ENCODE data around the gene KEAP1. TPM values are rescaled to one million over a fixed set of nuclear protein-coding genes. Genes with fewer than 3 reads are reported as not detected.

The KEAP1 gene
- total and polyA plus RNA-seq, 2 of the 8 experiments (the other 6 are each of a cell fraction or from before 2014, with no cell fraction given) = 80.6 to 106 TPM

DNA sequence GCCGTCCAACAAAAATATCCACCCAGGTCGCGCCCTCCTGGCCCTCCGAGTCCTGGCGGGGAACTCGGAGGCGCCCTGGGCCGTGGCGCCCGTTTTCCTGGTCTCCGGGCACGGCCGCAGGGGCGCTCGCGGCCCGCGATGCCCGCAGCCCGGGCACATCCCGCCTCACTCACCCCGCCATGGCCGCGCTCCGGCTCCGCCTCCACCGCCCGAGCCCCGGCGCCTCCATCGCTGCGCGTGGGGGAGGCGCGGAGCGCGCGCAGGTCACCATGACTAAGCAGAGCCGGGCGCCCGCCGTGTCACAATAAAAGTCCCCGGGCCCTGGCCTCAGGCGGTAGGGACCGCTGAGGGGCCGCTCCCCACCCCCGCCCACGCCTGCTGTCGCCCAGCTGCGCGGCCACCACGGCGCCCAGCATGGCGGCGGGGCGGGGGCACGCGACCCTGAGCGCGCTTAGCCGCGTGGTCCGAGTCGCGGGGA is 593 bp downstream of the KEAP1 start:
- Histone ChIP-seq H3K4me1 (replicated peaks in 1 of 4; ENCODE audit: control insufficient read depth in 3 of 4, insufficient read depth in 4 of 4, low read length in 3 of 4) (peaks cover 3 to 24% (median 13%) of the 10 kb centered on the region in 4 experiments), H2AK5ac (ENCODE audit: low read depth, low read length) (peak overlapping the region; percentile 56; the same call in 1 of the 2 replicates), H3K56ac (replicated peaks; ENCODE audit: insufficient read length, low read depth, low read length) (peak overlapping the region; percentile 95), H3K23ac (ENCODE audit: insufficient read length) (no peak overlapping the region), H3K4ac (replicated peaks; ENCODE audit: insufficient read length, low read depth, low read length) (peak overlapping the region; percentile 94), H3K79me2 (ENCODE audit: control insufficient read depth in 1 of 2, insufficient read depth in 2 of 2, low read length in 2 of 2) (peaks cover 0 to 34% of the 10 kb centered on the region in 2 experiments; a peak in 2 of 4 replicates), H3K9ac (replicated peaks in 1 of 4; ENCODE audit: extremely low read depth in 1 of 4, low read depth in 3 of 4, low read length in 3 of 4) (peak overlapping the region; percentile 81 to 91 (median 87)), H4K20me1 (replicated peaks in 1 of 2; ENCODE audit: control insufficient read depth in 1 of 2, insufficient read depth in 2 of 2, low read length in 2 of 2) (peaks cover 0 to 8% of the 10 kb centered on the region in 2 experiments), H2BK20ac (ENCODE audit: low read length) (no peak overlapping the region), H4K5ac (ENCODE audit: insufficient read length, low read depth, low read length) (peak overlapping the region; percentile 93), H4K91ac (replicated peaks; ENCODE audit: insufficient read length, low read length) (peak overlapping the region; percentile 99), H3K9me3 (ENCODE audit: insufficient read depth in 2 of 2, low read depth in 1 of 2, low read length in 1 of 2) (no peaks in the 10 kb centered on the region), H3K4me3 (ENCODE audit: extremely low read depth in 1 of 4, insufficient read depth in 2 of 4, low read depth in 3 of 4, low read length in 4 of 4) (peak overlapping the region; percentile 64 to 96 (median 86)), H3K4me2 (ENCODE audit: insufficient read depth in 1 of 2, low read depth in 2 of 2, low read length in 2 of 2) (peak overlapping the region; percentile 88 to 91), H2BK12ac (ENCODE audit: low read depth, low read length) (0 out of 2 replicates have a peak overlapping the region, but pooled peaks have one; percentile 68), H3K36me3 (ENCODE audit: control insufficient read depth in 2 of 4, insufficient read depth in 4 of 4, low read length in 3 of 4) (peaks cover 7 to 18% (median 9%) of the 10 kb centered on the region in 4 experiments; a peak in 6 of 8 replicates), H3K18ac (ENCODE audit: extremely low read depth, low read length) (peak overlapping the region; percentile 95), H3K23me2 (ENCODE audit: low read depth, low read length) (peaks cover 10% of the 10 kb centered on the region; the same call in 1 of the 2 replicates), H3K27me3 (replicated peaks in 1 of 4; ENCODE audit: control insufficient read depth in 3 of 4, extremely low read depth in 1 of 4, insufficient read depth in 3 of 4, low read length in 3 of 4) (no peaks in the 10 kb centered on the region), H4K8ac (ENCODE audit: extremely low read depth, insufficient read depth, low read length) (peak overlapping the region; percentile 97), H2BK120ac (replicated peaks; ENCODE audit: low read depth, low read length) (no peak overlapping the region), H2AFZ (ENCODE audit: low read length) (no peak overlapping the region), H3K27ac (ENCODE audit: low read depth, low read length) (peak overlapping the region; percentile 96), H3K79me1 (ENCODE audit: low read depth, low read length) (peaks cover 8% of the 10 kb centered on the region; the same call in 1 of the 2 replicates), H2BK15ac (ENCODE audit: low read length) (peak overlapping the region; percentile 92; the same call in 1 of the 2 replicates), H3K14ac (ENCODE audit: insufficient read length) (peak overlapping the region; percentile 27), H2BK5ac (ENCODE audit: low read depth, low read length) (peak overlapping the region; percentile 92; the same call in 1 of the 2 replicates)
- ChIA-PET POLR2A (ENCODE audit: partially characterized antibody) (interaction anchor here (0.5 to 2.1 kb wide), 9 partner anchors 10 to 340 kb away, joined by 3 to 9 read pairs (median 4); partner anchors contain the start of gene S1PR5), CTCF (ENCODE audit: partially characterized antibody) (no interaction called here)
- no peak for FAIRE-seq
- peak; percentile 73 to 92 for DNase-seq (ENCODE audit: low read depth in 1 of 2, low spot score in 2 of 2)
- 2% methylated on average over 36 of the region's 65 CpGs; no CpG with 5 or more reads in 1 of the 2 experiments for WGBS, 2 experiments (ENCODE audit: extremely low coverage in 1 of 2, insufficient coverage in 1 of 2, insufficient read length in 1 of 2, insufficient replicate concordance in 2 of 2, low coverage in 1 of 2, low lambda C conversion rate in 2 of 2, missing lambda C conversion rate in 1 of 2)
- TF ChIP-seq SIN3A (conservative IDR thresholded peaks at IDR 0.05 in 1 of 2, IDR thresholded peaks at IDR 0.05 in 1 of 2; ENCODE audit: low read depth in 1 of 2, low read length in 2 of 2) (no peak; a peak in 1 of 4 replicates), TBP (IDR thresholded peaks at IDR 0.05; ENCODE audit: low read depth, low read length) (peak; percentile 66; the same call in 1 of the 2 replicates), CBX8 (IDR thresholded peaks at IDR 0.05; ENCODE audit: borderline replicate concordance, low read depth, low read length) (no peak), CREB1 (IDR thresholded peaks at IDR 0.05) (no peak), ASH2L (IDR thresholded peaks at IDR 0.05; ENCODE audit: low read length) (no peak), GTF2F1 (IDR thresholded peaks at IDR 0.05; ENCODE audit: borderline replicate concordance, low read depth, low read length) (no peak), CEBPB (IDR thresholded peaks at IDR 0.05; ENCODE audit: low read depth, low read length) (no peak), JUN (IDR thresholded peaks at IDR 0.05; ENCODE audit: low read depth, low read length) (no peak), FOSL1 (IDR thresholded peaks at IDR 0.05; ENCODE audit: insufficient read depth, low read depth, low read length) (no peak), BRCA1 (IDR thresholded peaks at IDR 0.05; ENCODE audit: low read depth, low read length) (no peak), HDAC2 (IDR thresholded peaks at IDR 0.05; ENCODE audit: borderline replicate concordance in 1 of 2, low read depth in 2 of 2, low read length in 2 of 2) (0 out of 4 replicates have a peak, but pooled peaks of 1 of the 2 experiments have one; percentile 49), GABPA (IDR thresholded peaks at IDR 0.05; ENCODE audit: borderline replicate concordance, insufficient read depth, low read length) (no peak), CBX5 (IDR thresholded peaks at IDR 0.05; ENCODE audit: low read depth, low read length) (no peak)

Measured in H1 (cell line).